HL-60 (cell line): ENCODE data around the gene ISYNA1.

ENCODE experiments used
- POLR2AphosphoS5 ChIP-seq: IDR thresholded peaks from 2 replicates; pipeline ENCODE4 v1.6.1; 2012; ENCODE audit warnings: low read depth
- SPI1 ChIP-seq: IDR thresholded peaks from 2 replicates; pipeline ENCODE4 v1.6.1; 2012; ENCODE audit warnings: low read depth, mild to moderate bottlenecking, borderline replicate concordance
- TF ChIP-seq, protein P1 (sequence below): IDR thresholded peaks from 2 replicates; pipeline ENCODE4 v1.6.1; 2012; ENCODE audit warnings: low read depth; ENCODE audit not compliant: insufficient replicate concordance
- TF ChIP-seq, protein P2 (sequence below): IDR thresholded peaks from one replicate; pipeline ENCODE4 v1.5.1; 2011; ENCODE audit warnings: low read length, control low read depth, inconsistent platforms; ENCODE audit not compliant: insufficient read depth

DNA sequence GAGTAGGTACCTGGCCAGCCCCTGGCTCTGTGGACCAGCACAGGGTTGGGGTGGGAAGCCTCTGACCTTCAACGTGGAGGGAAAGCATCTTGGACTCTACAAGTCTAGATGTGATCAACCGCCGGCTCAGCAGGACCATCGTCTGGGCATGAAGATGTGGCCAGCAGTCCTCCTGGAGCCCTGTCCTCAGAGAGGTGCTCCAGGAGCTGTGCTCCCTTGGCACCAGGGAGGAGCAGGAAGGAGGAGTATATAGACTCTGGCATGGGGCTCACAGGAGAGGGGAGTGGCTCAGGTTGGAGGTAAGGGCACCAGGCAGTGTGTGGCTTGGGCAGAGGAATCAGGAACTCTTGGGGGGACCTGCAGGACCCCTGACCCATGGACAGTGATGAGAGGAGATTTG, 18.3 kb upstream of the ISYNA1 start:
- TF ChIP-seq SPI1 (no peak), POLR2AphosphoS5 (no peak)
- TF ChIP-seq, protein P1, sequence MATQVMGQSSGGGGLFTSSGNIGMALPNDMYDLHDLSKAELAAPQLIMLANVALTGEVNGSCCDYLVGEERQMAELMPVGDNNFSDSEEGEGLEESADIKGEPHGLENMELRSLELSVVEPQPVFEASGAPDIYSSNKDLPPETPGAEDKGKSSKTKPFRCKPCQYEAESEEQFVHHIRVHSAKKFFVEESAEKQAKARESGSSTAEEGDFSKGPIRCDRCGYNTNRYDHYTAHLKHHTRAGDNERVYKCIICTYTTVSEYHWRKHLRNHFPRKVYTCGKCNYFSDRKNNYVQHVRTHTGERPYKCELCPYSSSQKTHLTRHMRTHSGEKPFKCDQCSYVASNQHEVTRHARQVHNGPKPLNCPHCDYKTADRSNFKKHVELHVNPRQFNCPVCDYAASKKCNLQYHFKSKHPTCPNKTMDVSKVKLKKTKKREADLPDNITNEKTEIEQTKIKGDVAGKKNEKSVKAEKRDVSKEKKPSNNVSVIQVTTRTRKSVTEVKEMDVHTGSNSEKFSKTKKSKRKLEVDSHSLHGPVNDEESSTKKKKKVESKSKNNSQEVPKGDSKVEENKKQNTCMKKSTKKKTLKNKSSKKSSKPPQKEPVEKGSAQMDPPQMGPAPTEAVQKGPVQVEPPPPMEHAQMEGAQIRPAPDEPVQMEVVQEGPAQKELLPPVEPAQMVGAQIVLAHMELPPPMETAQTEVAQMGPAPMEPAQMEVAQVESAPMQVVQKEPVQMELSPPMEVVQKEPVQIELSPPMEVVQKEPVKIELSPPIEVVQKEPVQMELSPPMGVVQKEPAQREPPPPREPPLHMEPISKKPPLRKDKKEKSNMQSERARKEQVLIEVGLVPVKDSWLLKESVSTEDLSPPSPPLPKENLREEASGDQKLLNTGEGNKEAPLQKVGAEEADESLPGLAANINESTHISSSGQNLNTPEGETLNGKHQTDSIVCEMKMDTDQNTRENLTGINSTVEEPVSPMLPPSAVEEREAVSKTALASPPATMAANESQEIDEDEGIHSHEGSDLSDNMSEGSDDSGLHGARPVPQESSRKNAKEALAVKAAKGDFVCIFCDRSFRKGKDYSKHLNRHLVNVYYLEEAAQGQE = no peak
- TF ChIP-seq, protein P2, sequence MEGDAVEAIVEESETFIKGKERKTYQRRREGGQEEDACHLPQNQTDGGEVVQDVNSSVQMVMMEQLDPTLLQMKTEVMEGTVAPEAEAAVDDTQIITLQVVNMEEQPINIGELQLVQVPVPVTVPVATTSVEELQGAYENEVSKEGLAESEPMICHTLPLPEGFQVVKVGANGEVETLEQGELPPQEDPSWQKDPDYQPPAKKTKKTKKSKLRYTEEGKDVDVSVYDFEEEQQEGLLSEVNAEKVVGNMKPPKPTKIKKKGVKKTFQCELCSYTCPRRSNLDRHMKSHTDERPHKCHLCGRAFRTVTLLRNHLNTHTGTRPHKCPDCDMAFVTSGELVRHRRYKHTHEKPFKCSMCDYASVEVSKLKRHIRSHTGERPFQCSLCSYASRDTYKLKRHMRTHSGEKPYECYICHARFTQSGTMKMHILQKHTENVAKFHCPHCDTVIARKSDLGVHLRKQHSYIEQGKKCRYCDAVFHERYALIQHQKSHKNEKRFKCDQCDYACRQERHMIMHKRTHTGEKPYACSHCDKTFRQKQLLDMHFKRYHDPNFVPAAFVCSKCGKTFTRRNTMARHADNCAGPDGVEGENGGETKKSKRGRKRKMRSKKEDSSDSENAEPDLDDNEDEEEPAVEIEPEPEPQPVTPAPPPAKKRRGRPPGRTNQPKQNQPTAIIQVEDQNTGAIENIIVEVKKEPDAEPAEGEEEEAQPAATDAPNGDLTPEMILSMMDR = no peak
